Measurements from ENCODE around the gene OXSR1. TPM values are rescaled to one million over a fixed set of nuclear protein-coding genes. Genes with fewer than 3 reads are reported as not detected.

Gene OXSR1
- total and polyA plus RNA-seq, 2 of the 13 experiments (the other 11 are each of a cell fraction or from before 2014, with no cell fraction given): 27.4 to 32.6 TPM

DNA sequence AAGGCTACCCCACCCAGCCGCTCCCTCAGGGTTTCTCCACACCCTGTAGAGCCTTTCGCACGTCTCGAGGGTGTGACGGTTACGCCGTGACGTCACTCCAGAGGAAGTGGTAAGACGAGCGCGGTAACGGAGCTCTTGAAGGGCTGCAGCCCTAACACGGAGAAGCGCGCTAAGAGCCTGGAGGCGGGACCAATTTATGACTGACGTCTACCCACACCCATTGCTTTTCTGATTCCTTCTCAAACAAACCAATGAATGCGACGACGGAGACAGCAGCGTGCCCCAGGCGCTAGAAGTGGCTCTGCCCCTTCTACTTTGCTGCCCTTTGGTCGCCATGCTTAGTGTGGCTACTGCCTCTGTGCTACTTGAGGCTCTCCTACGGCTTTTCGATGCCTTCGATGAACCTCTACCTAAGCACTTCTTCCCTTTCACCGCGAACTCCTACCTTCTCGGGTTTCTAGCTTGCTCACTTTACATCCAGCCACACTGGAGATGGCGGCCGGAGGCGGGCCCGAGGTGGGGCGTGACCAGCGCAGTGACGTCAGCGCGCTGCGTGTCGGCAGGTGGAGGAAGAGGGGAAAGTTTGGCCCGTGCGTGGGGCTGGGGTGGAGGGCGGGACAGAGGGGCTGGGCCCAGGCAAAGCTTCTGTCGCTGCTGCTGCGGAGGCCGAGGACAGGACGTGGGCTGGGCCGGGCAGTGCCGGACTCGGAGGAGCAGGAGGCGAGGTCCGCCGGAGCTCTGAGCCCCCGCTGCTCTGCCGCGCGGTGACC, at the start of gene OXSR1 (continued):
- TF ChIP-seq, protein P1, sequence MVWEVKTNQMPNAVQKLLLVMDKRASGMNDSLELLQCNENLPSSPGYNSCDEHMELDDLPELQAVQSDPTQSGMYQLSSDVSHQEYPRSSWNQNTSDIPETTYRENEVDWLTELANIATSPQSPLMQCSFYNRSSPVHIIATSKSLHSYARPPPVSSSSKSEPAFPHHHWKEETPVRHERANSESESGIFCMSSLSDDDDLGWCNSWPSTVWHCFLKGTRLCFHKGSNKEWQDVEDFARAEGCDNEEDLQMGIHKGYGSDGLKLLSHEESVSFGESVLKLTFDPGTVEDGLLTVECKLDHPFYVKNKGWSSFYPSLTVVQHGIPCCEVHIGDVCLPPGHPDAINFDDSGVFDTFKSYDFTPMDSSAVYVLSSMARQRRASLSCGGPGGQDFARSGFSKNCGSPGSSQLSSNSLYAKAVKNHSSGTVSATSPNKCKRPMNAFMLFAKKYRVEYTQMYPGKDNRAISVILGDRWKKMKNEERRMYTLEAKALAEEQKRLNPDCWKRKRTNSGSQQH (CRISPR knock-in tag; IDR thresholded peaks at IDR 0.05; ENCODE audit: low read depth): 0 out of 2 replicates have a peak, but pooled peaks have one; percentile 24
- TF ChIP-seq FOXO1 (CRISPR knock-in tag; IDR thresholded peaks at IDR 0.05) (peak; percentile 52; the same call in 1 of the 2 replicates), RBM39 (IDR thresholded peaks at IDR 0.05; ENCODE audit: low read depth, low read length, poor library complexity, severe bottlenecking) (peak; percentile 41), POLR2G (IDR thresholded peaks at IDR 0.05; ENCODE audit: low read depth, low read length) (peak; percentile 78), SIN3A (IDR thresholded peaks at IDR 0.05; ENCODE audit: borderline replicate concordance, low read depth, low read length) (peak; percentile 62; the same call in 1 of the 2 replicates), ZFP37 (CRISPR knock-in tag; IDR thresholded peaks at IDR 0.05; ENCODE audit: borderline replicate concordance) (0 out of 2 replicates have a peak, but pooled peaks have one; percentile 60), ZNF773 (CRISPR knock-in tag; IDR thresholded peaks at IDR 0.05; ENCODE audit: borderline replicate concordance) (no peak), ZBTB3 (CRISPR knock-in tag; IDR thresholded peaks at IDR 0.05; ENCODE audit: borderline replicate concordance, low read depth) (no peak), MTA3 (CRISPR knock-in tag; IDR thresholded peaks at IDR 0.05) (no peak), CHD4 (IDR thresholded peaks at IDR 0.05; ENCODE audit: borderline replicate concordance, low read length) (no peak), ZNF530 (CRISPR knock-in tag; IDR thresholded peaks at IDR 0.05; ENCODE audit: low read depth) (no peak), ZNF567 (CRISPR knock-in tag; IDR thresholded peaks at IDR 0.05; ENCODE audit: borderline replicate concordance) (0 out of 2 replicates have a peak, but pooled peaks have one; percentile 34), FOSL2 (CRISPR knock-in tag; IDR thresholded peaks at IDR 0.05) (peak; percentile 50; the same call in 1 of the 2 replicates), ZNF878 (CRISPR knock-in tag; IDR thresholded peaks at IDR 0.05) (peak; percentile 92), KLF6 (CRISPR knock-in tag; IDR thresholded peaks at IDR 0.05) (peak; percentile 86; the same call in 1 of the 2 replicates)
- TF ChIP-seq, protein P2, sequence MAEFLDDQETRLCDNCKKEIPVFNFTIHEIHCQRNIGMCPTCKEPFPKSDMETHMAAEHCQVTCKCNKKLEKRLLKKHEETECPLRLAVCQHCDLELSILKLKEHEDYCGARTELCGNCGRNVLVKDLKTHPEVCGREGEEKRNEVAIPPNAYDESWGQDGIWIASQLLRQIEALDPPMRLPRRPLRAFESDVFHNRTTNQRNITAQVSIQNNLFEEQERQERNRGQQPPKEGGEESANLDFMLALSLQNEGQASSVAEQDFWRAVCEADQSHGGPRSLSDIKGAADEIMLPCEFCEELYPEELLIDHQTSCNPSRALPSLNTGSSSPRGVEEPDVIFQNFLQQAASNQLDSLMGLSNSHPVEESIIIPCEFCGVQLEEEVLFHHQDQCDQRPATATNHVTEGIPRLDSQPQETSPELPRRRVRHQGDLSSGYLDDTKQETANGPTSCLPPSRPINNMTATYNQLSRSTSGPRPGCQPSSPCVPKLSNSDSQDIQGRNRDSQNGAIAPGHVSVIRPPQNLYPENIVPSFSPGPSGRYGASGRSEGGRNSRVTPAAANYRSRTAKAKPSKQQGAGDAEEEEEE (CRISPR knock-in tag; IDR thresholded peaks at IDR 0.05; ENCODE audit: borderline replicate concordance): peak; percentile 73; the same call in 1 of the 2 replicates
- TF ChIP-seq, protein P3, sequence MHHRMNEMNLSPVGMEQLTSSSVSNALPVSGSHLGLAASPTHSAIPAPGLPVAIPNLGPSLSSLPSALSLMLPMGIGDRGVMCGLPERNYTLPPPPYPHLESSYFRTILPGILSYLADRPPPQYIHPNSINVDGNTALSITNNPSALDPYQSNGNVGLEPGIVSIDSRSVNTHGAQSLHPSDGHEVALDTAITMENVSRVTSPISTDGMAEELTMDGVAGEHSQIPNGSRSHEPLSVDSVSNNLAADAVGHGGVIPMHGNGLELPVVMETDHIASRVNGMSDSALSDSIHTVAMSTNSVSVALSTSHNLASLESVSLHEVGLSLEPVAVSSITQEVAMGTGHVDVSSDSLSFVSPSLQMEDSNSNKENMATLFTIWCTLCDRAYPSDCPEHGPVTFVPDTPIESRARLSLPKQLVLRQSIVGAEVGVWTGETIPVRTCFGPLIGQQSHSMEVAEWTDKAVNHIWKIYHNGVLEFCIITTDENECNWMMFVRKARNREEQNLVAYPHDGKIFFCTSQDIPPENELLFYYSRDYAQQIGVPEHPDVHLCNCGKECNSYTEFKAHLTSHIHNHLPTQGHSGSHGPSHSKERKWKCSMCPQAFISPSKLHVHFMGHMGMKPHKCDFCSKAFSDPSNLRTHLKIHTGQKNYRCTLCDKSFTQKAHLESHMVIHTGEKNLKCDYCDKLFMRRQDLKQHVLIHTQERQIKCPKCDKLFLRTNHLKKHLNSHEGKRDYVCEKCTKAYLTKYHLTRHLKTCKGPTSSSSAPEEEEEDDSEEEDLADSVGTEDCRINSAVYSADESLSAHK (CRISPR knock-in tag; IDR thresholded peaks at IDR 0.05; ENCODE audit: borderline replicate concordance): no peak
- TF ChIP-seq, protein P4, sequence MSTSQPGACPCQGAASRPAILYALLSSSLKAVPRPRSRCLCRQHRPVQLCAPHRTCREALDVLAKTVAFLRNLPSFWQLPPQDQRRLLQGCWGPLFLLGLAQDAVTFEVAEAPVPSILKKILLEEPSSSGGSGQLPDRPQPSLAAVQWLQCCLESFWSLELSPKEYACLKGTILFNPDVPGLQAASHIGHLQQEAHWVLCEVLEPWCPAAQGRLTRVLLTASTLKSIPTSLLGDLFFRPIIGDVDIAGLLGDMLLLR (CRISPR knock-in tag; IDR thresholded peaks at IDR 0.05): peak; percentile 67; the same call in 1 of the 2 replicates
